Activated CD4-positive, alpha-beta T cell treated with anti-CD3 and anti-CD28 coated beads, Interleukin-2, amount 50 U/mL, for 48 hours (primary cell): ENCODE results near the gene PLOD3.
"Not testable (repeated sequence)": the region's sequence is repeated elsewhere in the genome, so short reads cannot be mapped to it uniquely, and the experiment has no call there.

Experiments
- DNase-seq, 2 experiments: peaks; one replicate each; pipeline ENCODE4 v3.0.0-alpha.2; 2020

Gene PLOD3

DNA sequence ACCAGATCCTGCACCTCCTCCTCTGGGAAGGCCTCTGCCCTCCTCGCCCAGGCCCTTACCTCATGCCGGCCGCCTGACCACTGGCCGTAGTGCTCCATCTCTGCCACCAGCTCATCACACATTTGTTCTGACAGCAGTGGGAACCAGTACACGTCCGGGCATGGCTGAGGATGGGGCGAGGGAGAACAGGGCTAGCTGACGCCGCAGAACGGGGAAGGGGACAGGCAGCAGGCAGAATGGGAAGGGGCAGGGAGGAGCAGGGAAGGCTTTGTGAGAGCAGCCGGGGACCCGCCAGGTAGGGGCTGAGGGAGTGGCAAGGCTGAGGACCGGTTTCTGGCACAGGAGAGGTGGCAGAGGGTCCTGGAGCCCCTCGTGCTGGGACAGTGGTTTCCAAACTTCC is 8.6 kb downstream of the PLOD3 start:
- DNase-seq: no peak

DNA sequence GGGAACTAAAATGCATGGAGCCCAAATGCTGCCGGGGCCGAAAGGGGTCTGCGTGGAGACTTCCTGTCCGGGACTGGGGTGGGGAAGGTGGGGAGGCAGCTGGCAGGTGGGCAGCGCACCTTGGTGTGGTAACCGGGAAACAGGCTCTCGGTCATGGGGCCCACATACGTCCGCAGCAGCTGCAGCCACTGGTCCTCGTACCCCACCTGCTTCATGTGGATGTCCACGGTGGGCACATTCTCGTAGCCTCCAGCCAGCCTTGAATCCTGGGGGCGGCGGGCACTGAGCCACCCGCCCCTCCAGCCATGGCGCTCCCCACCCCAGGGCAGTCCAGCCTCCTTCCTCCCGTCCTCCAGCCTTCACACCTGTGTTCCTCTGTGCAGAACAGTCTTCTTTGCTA is 9.9 kb downstream of the PLOD3 start:
- DNase-seq: no peak

DNA sequence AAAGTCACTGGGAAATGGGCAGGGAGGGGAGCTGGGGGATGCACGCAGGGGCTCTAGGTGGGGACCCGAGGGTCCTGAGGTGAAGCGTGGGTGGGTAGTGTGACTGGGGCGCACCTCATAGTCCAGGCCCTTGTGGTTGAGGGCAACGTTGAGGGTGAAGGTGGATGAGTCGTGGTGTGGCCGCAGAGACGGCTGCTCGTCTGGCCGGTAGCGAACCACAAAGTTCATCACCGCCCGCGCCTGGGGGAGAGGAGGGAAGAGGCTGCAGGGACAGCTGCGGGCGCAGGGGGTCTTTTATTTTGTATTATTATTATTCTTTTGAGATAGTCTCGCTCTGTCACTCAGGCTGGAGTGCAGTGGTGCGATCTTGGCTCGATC is 10.7 kb downstream of the PLOD3 start:
- no peak for DNase-seq

DNA sequence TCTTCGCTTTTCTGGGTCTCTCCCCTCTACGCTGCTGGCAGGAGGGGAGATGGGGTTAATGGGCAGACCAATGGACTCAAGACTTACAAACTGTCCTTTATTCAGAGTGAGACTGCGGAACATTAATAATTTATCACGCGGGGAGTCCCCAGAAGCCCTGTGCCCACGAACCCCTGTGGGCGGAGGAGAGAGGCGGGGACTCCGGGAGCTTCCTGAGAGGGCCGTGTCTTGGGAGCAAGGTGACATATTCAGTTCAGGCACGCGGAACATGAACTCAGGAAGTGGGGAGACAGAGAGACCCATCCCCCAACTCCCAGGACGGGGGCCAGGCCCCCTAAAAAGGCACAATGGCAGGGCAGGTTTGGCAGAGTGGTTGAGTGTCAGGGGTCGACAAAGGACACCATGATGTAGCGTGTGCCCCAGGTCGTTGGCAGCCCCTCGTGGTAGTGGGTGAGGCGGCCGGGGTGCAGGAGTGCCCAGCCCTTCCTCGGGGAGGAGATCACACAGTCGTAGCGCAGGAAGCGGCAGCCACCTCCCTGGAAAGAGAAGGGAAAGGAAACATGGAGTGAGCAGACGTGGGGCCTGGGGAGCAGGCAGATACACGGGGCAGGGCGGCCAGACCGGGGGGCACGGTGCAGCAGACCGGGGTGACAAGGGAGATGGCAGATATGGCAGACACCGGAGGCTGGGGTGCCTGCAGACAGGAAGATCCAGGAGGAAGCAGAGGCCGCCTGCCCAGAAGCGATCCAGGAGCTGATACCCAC is 11.3 kb downstream of the PLOD3 start:
- DNase-seq: no peak

DNA sequence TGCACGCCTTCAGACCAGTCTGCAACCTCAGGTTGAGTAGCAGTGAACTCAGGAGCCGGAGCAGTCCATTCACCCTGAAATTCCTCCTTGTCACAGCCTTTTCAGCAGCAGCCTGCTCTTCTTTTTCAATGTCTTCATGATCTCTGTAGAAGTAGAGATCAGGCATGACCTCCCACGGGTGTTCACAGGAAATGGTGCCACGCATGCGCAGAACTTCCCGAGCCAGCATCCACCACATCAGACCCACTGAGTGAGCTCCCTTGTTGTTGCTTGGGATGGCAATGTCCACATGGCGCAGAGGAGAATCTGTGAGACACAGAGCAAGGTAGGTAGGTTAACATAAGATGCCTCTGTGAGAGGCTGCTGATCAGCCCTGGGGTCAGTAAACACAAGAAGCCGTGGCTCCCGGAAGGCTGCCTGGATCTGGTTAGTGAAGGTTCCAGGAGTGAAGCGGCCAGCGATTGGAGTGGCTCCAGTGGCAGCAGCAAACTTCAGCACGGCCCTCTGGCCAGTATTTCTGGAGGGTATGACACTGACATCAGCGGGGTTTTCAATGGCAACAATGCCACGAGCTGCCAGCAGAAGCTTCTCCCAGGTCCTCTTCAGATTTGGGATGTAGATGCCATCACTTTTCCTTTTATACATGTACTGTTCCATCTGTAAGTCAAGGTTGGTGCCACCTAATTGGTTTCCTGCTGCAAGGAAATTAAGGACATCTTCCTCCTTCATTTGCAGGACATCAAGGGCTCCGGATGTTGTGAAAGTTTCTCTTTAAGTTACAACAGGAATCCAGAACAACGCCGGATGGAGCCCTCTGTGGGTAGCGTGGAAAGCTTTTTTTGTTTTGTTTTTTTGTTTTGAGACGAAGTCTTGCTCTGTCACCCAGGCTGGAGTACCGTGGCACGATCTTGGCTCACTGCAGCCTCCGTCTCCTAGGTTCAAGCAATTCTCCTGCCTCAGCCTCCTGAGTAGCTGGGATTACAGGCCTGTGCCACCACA is 13.3 kb downstream of the PLOD3 start:
- peak; percentile 27 to 36 for DNase-seq

DNA sequence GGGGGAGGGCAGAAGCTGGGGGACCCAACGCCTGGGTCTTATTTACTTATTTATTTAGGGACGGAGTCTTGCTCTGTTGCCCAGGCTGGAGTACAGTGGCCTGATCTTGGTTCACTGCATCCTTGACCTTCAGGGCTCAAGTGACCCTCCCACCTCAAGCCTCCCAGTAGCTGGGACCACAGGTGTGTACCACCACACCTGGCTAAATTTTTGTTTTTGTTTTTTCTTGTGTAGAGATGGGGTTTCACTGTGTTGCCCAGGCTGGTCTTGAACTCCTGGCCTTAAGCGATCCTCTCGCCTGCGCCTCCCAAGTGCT is 14.8 kb downstream of the PLOD3 start:
- no peak for DNase-seq

DNA sequence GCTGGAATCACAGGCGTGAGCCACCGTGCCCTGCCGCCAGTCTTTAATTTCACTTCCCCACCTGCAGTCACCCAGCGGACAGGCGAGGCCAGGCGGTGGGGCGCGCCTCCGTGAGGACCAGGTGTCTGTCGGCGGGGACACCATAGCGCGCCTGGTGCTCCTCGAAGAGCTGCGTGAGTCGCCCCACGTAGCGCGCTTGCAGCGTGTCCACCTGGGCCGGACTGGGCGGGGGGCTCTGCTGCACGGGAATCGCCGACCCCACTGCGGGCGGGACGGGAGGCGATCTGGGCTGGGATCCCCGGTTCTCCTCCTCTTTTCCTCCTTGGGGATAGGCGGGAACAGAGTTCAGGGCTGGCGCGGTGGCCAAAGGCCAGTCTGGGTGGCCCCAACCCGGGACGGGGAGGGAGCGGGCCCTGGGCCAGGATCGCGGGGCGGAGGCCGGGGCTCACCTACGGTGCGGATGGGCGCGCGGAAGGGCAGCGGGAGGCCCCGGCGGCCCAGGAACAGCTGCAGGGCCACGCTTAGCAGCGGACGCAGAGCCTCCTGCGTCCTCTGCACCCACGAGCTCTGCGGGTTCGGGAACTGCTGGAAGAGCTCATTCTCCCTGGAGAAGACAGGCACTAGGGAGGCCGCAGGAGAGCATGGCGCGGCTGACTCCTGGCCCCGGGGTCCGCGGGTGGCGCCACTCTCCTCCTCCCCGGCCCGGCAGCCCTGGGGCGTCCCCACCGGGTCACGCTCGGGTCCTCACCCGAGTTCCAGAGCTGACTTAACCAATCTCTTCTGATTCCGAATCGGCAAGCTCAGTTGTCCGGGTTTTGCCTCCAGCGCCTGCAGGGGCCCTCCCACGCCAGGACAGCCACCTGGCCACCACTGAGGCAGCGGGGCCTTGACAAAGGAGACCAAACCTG is 15.4 kb downstream of the PLOD3 start:
- DNase-seq: no peak

DNA sequence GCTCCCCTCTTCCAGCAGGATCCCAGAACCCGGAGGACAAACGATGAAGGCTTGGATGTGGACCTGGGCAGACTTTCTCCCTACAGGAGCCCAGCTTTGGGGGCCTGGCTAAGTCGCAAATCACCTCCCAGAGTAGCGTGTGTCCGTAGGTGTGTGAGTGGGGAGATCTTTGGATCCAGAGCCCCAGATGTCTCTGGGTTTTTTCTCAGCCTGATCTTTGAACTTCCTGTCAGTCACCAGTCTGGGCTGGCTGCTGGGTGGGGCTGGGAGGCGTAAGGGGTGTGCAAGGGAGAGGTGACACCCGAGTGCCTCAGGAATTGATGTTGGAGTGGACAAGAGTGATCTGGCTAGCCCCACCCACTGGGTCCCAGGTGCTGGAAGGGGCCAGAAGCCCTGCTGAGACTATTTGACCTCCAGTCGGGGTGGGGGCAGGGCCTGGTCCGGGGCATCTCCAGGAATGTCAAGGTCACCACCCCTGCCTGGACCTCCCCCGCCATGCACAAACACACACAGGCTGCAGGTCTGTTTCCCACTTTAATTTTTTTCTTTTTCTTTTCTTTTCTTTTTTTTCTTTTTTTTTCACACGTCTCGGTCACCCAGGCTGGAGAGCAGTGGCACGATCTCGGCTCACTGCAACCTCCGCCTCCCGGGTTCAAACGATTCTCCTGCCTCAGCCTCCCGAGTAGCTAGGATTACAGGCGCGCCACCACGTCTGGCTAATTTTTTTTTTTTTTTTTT is 16.4 kb downstream of the PLOD3 start, which contains the start of gene MOGAT3:
MOGAT3 (minus strand) TSS at position 175 of the 738 bp plus-strand sequence. CDS start 182 bp downstream, outside the sequence.
- DNase-seq: no peak

DNA sequence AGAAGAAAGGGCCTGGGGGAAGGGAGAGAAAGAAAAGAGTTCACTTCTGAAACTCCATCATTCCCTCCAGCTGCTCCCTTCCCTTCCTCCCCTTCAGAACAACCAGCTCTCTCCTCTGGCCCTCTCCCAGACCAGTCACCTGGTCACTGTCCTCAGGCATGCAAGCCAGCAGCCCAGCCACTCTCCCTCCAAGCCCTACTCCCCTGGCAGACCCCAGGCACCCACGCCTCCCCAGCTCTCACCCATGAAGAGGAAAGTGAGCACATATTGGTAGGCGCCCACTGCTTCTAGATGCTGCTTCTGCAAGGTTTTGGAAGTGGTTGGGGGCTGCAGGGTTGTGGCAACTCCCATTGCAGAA is 16.9 kb downstream of the PLOD3 start:
- no peak for DNase-seq

DNA sequence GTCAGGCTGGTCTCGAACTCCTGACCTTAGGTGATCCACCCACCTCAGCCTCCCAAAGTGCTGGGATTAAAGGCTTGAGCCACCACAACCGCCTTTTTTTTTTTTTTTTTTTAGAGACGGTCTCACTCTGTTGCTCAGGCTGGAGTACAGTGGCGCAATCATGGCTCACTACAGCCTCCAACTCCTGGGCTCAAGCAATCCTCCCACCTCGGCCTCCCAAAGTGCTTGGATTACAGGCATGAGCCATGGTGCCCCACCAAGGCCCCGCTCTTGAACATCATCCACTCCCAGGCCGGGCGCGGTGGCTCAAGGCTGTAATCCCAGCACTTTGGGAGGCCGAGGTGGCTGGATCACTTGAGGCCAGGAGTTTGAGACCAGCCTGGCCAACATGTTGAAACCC is 17.9 kb downstream of the PLOD3 start:
- not testable (repeated sequence) for DNase-seq

DNA sequence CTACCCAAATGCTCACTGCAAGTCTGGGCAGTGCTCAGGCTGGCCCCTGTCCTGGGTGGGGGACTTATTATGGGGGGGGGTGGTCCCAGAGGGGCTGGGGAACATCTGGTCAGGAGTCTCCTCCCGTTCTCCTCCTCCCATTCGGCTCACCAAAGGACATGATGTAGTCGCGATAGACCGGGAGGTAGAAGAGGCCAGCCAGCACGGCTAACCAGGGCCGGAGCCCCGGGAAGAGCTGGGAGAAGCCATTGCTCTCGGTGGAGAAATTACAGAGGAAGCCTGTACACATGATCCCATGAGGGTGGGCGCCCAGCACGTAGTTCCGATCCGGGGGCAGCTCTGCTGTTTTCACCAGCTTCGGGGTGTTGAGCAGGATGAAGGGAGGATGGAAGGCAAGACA is 18.9 kb downstream of the PLOD3 start:
- no peak for DNase-seq

DNA sequence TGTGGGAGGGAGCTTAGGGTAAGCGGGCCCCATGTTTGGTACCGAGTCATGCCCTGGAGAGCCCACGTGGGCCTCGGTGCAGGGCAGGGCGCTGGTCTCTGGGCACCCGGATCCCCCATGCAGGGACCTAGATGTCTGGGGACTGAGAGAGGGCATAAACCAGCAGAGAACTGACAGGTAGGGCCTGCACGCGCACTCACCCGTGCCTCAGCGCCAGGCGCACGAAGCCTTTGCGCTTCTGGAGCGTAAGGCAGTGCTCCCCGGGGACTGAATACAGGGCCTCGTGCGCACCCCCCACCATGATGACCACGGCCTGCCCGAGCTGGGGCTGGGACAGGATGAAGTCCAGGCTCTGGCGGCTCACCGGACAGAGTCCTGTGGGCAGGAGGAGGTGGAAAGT is 19.4 kb downstream of the PLOD3 start:
- no peak for DNase-seq

DNA sequence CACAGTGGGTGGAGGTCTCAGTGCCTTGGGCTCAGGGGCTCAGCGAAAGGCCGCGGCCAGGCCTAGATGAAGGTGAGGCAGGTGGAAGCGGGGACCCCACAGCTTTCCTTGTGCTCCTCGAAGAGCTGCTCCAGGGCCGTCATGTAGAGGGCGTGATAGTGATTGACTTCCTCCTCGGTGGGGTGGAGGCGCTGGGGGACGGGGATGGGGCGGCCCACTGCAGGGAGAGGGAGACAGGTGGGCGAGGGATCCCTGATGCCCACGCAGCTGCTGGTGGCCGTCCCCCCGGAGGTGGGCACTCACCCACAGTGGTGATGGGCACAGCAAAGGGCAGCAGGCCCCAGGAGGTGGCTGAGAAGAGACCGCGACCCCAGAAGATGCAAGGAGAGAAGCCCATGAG is 21.5 kb downstream of the PLOD3 start:
- DNase-seq: no peak

DNA sequence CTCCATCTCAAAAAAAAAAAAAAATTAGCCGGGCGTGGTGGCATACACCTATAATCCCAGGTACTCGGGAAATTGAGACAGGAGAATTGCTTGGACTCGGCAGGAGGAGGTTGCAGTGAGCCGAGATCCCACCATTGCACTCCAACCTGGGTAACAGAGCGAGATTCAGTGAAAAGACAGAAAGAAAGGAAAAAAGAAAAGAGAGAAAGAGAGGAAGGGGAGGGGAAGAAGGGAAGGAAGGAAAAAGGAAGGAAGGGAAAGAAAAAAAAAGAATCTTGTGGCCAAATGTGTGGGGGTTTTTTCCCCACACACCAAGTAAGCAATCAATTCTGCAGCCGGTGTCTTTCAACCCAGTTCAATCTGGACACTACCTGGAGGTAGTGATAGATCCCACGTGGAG is 28.3 kb downstream of the PLOD3 start:
- DNase-seq: no peak

DNA sequence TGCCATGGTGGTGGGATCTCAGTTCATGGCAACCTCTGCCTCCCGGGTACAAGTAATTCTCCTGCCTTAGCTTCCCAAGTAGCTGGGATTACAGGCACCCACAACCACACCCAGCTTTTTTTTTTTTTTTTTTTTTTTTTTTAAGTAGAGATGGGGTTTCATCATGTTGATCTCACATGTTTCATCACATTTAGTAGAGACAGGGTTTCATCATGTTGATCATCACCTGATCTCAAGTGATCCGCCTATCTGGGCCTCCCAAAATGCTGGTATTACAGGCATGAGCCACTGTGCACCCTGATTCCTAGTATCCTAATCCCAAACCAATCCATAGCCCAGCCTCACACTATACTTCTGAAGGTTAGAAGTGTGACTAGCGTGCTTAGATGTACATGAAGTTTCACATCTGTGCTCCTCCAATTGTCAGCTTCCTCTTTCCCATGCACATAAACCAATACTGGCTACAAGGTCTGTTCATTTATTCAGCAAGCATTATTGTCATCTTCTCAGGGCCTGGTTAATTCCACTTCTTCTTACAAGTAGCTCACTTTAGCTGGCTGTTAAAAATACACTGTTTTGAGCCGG is 30.4 kb downstream of the PLOD3 start:
- DNase-seq: no peak

DNA sequence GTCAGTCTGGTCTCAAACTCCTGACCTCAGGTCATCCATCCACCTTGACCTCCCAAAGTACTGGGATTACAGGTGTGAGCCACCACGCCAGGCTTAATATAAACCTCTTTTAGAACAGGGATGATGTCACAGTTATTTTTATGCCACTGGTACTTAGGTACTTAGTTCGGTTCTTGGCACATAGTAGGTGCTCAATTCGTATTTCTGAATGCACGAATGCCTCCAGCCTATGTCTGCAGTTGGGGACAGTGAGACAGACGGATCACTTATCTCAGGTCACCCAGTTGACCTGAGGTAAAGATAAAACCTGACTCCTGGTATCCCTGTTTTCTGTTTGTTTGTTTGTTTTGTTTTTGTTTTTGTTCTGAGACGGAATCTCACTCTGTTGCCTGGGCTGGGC is 31.2 kb downstream of the PLOD3 start:
- no peak for DNase-seq

DNA sequence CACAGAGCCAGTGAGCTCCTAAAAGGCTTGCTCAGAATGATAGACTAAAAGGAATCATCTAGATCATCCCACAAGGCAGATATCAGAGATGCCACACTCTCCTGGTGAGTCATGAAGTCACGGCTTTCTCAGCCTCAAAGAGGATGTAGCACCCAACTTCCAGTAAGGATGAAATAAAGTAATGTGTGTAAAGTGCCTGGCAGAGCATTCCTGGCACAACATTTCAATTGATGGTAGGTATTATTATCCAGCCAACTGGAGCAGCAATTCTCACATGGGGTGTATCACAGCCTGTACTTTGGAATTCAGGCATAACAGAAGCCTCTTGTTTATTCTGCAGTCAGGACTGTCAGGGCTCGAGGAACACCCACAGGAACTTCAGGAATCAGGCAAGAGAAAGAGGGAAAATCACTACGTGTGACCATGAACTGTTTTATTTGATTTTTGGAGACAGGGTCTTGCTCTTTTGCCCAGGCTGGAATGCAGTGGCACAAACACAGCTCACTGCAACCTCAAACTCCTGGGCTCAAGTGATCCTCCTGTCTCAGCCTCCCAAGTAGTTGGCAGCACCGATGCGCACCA is 32.0 kb downstream of the PLOD3 start:
- no peak for DNase-seq

DNA sequence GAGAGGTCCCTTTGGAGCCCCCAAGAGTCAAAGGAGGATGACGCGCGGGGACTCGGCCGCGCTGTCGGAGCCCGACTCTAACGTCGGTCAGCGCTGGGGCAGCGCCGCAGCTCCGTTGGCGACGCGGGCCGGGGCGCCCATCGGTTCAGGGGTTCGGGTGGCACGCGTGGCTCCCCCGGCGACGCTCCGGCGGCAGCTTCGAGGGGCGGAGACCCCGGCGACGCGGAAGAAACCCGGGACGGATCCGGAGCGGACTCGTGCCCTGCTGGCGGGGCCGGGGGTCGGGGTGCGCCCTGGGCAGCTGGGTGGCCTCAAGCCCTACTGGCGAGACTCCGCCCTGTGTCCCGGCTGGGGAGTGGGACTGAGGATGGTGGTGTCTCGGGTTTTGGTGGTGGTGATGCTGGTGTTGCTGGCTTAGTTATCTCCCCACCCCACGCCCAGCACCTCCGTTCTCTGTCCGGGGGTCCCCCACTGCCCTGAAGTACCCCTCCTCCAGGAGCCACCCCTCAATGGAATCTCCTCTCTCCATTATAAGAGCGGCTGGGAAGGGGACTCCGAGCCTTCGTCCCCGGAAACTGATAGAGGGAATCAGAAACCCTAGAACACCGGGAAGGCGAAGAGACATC is 37.1 kb downstream of the PLOD3 start, which contains the start of gene NAT16:
NAT16 (minus strand) TSS at position 164 of the 626 bp plus-strand sequence. CDS start 5,486 bp downstream, outside the sequence.
- no peak for DNase-seq

DNA sequence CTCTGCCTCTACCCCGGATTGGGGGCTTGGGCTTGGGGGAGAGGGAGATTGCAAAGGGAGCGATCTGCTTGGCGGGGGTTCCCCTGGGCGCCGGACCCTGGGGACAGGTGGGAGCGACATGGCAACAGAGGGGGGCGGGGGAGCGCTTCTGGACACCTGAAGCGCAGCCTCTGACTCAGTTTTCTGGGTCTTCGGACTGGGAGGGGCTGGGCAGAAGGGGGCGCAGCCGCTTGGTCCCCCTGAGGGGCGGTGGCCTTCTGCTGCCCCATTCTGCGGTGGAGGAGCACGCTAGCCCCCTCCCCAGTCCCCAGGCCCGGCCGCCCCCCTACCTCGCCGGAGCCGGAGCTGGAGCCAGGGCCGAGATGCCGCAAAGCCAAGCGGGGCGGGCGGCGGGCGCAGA is 37.7 kb downstream of the PLOD3 start:
- no peak for DNase-seq

DNA sequence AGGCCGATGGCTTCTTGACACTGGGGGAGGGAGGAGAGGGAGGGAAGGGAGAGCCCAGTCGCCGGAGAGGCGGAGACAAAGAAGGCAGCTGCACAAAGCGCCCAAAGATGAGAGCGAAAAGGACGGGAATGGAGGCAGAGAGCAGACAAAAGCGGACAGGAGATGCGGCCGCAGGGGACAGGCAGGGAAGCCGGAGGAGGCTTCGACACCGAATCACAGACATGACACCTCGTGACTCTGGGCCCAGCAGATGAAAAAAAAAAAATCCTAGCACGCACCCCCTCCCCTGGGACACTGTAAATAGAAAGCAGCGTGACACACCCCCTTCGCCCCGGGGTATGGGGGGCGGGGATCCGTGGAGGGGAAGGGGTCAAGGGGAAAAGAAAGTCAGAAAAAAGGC is 38.3 kb downstream of the PLOD3 start:
- DNase-seq: no peak

DNA sequence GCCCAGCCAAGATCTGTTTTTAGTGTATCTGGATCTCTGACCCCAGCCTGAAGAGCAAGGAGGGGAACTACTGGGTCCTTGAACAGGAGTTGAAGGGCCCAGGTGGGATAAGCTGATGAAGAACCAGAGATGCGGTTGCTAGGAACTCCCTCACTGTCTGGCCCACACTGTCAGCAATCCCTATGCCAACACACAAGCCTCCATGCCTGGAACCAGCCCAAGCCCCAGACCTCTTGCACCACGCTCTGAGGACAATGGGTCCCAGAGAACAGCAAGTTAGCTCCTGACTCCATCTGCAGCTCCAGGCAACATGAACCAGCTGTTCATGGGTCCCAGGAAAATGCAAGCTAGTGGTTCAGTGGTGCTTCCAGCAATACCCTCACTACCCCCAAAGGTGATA is 39.7 kb downstream of the PLOD3 start:
- no peak for DNase-seq
